ENCODE measurements around the gene CCDC92. TPM values are rescaled to one million over a fixed set of nuclear protein-coding genes. Genes with fewer than 3 reads are reported as not detected.

The CCDC92 gene
- total and polyA plus RNA-seq, 2 of the 13 experiments (the other 11 are each of a cell fraction or from before 2014, with no cell fraction given), result 5.4 to 14.7 TPM

GRCh38 chr12:123945287-123946151 lies 27.1 kb downstream of the CCDC92 start:
- H2AFZ ChIP-seq (ENCODE audit: low read length), result no peak overlapping the region
- H3K79me2 ChIP-seq (ENCODE audit: insufficient read depth, low read length), result no peaks in the 10 kb centered on the region
- BruUV-seq (replicated peaks), result no TSS peak
- no peak for TF ChIP-seq ZNF558 (CRISPR knock-in tag; IDR thresholded peaks at IDR 0.05; ENCODE audit: borderline replicate concordance)
- TF ChIP-seq ZBTB40 (IDR thresholded peaks at IDR 0.05), result no peak
- TF ChIP-seq ZBTB40 (CRISPR knock-in tag; IDR thresholded peaks at IDR 0.05), result no peak
- WGBS (ENCODE audit: low lambda C conversion rate), result 92% methylated on average over 22 of the region's 25 CpGs
- ATAC-seq (no peak), DNase-seq (ENCODE audit: low spot score) (no peak), FAIRE-seq (no peak)
- no peak overlapping the region for H3K9ac ChIP-seq (ENCODE audit: insufficient read depth, low read depth, low read length)
- in situ Hi-C loops (cut with HindIII; ENCODE audit: extremely low pct_ligation_motif_present, low pct_unique_long_range_greater_than_20kb) (no loop called here), intact Hi-C loops (cut with micrococcal nuclease; ENCODE audit: unreplicated experiment) (no loop called here)
- H3K27me3 ChIP-seq (ENCODE audit: control insufficient read depth in 1 of 2, insufficient read depth in 2 of 2, low read length in 2 of 2), result no peaks in the 10 kb centered on the region
- POLR2A ChIA-PET, result no interaction called here
- no peak overlapping the region for H3K27ac ChIP-seq (ENCODE audit: extremely low read length, insufficient read depth, low read length)
- CTCF ChIA-PET (ENCODE audit: low intra/inter-chr PET ratio, low total read pairs), result no interaction called here
- no peak overlapping the region for H3K4me2 ChIP-seq (ENCODE audit: low read depth, low read length)
- H3K4me1 ChIP-seq (ENCODE audit: insufficient read depth, low read length), result peaks cover 29% of the 10 kb centered on the region
- no peaks in the 10 kb centered on the region for H4K20me1 ChIP-seq (ENCODE audit: insufficient read depth, low read length)
- no peaks in the 10 kb centered on the region for H3K9me3 ChIP-seq (ENCODE audit: low read length)
- no peaks in the 10 kb centered on the region; a peak in 1 of 5 replicates for H3K36me3 ChIP-seq (replicated peaks in 1 of 2; ENCODE audit: control insufficient read depth in 1 of 2, insufficient read depth in 2 of 2, low read length in 2 of 2)
- H3K4me3 ChIP-seq (replicated peaks in 1 of 3; ENCODE audit: insufficient read depth in 1 of 3, low read depth in 2 of 3, low read length in 3 of 3), result no peak overlapping the region

Data from HepG2 (cell line).